ENCODE results near the gene ZNF33B.

DNA sequence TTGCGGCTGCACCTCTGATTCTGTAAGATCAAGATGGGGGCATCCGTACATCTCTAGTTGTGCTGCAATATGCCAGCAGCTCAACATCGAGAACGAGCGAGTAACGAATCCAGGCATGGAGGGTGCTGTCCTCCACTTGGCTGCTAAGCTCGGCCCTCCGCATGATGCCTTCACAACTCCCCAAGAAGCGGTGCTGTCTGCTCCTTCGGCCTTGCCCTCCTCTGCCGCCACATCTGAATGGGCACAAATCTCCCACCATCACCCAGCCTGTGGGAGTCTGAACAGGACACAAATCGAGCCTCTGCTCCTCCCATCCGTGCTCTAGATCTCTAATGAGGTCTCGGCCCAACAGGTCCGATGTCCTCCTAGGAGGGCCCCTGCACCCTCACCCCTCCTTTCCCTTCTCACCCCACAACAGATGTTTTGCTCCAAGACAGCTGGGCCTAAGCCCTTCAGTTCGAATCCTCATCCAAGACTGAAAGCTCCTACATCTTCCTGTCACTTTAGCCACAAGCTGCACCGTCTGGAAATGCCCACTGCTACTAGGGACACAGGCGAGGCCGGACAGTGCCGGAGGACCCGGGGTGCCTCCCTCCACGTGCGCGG lies 86.7 kb downstream of the ZNF33B start:
- TF ChIP-seq, protein P1, sequence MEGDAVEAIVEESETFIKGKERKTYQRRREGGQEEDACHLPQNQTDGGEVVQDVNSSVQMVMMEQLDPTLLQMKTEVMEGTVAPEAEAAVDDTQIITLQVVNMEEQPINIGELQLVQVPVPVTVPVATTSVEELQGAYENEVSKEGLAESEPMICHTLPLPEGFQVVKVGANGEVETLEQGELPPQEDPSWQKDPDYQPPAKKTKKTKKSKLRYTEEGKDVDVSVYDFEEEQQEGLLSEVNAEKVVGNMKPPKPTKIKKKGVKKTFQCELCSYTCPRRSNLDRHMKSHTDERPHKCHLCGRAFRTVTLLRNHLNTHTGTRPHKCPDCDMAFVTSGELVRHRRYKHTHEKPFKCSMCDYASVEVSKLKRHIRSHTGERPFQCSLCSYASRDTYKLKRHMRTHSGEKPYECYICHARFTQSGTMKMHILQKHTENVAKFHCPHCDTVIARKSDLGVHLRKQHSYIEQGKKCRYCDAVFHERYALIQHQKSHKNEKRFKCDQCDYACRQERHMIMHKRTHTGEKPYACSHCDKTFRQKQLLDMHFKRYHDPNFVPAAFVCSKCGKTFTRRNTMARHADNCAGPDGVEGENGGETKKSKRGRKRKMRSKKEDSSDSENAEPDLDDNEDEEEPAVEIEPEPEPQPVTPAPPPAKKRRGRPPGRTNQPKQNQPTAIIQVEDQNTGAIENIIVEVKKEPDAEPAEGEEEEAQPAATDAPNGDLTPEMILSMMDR (IDR thresholded peaks at IDR 0.05) = no peak
- TF ChIP-seq POLR2A (IDR thresholded peaks at IDR 0.05) = no peak

All from thyroid gland (tissue), 4 donors.